Ishikawa (cell line): ENCODE results near the gene MELTF.

Experiments used
- CEBPB ChIP-seq: IDR thresholded peaks from 2 replicates; pipeline ENCODE4 v1.6.1; 2012
- CREB1 ChIP-seq: IDR thresholded peaks from 2 replicates; pipeline ENCODE4 v1.6.1; 2012; ENCODE audit warnings: low read depth
- EP300 ChIP-seq: IDR thresholded peaks from 2 replicates; pipeline ENCODE4 v1.6.1; 2012; ENCODE audit warnings: borderline replicate concordance
- FOXM1 ChIP-seq: IDR thresholded peaks from 2 replicates; pipeline ENCODE4 v1.6.1; 2012; ENCODE audit warnings: low read depth, borderline replicate concordance
- MAX ChIP-seq: IDR thresholded peaks from 2 replicates; pipeline ENCODE4 v1.6.1; 2012
- TAF1 ChIP-seq: IDR thresholded peaks from 2 replicates; pipeline ENCODE4 v1.6.1; 2012; ENCODE audit warnings: low read depth, mild to moderate bottlenecking
- TEAD4 ChIP-seq: IDR thresholded peaks from 2 replicates; pipeline ENCODE4 v1.6.1; 2012

GRCh38 chr3:196969660-196970546, 59.7 kb downstream of the MELTF start:
- peak; percentile 28; the same call in 1 of the 2 replicates for TF ChIP-seq TAF1
- TF ChIP-seq EP300: no peak
- TF ChIP-seq FOXM1: no peak
- TF ChIP-seq MAX: peak; percentile 67
- no peak for TF ChIP-seq CEBPB
- TF ChIP-seq TEAD4: no peak
- TF ChIP-seq CREB1: no peak
